Measurements from ENCODE around the gene LRP3. TPM values are rescaled to one million over a fixed set of nuclear protein-coding genes. Genes with fewer than 3 reads are reported as not detected.

The LRP3 gene
- total and polyA plus RNA-seq, 2 of the 13 experiments (the other 11 are each of a cell fraction or from before 2014, with no cell fraction given): 17.6 to 51.6 TPM

GRCh38 chr19:33161201-33161600 is 32.9 kb upstream of the LRP3 start:
- in situ Hi-C loops (cut with HindIII; ENCODE audit: extremely low pct_ligation_motif_present, low pct_unique_long_range_greater_than_20kb): no loop called here

More at GRCh38 chr19:33161201-33161600, 32.9 kb upstream of the LRP3 start:
- CTCF ChIA-PET (ENCODE audit: low intra/inter-chr PET ratio, low total read pairs): no interaction called here
- Histone ChIP-seq H3K4me1 (ENCODE audit: insufficient read depth, low read length) (peaks cover 45% of the 10 kb centered on the region), H3K27ac (ENCODE audit: extremely low read length, insufficient read depth, low read length) (no peak overlapping the region), H3K4me3 (replicated peaks in 1 of 3; ENCODE audit: insufficient read depth in 1 of 3, low read depth in 2 of 3, low read length in 3 of 3) (no peak overlapping the region), H3K79me2 (ENCODE audit: insufficient read depth, low read length) (no peaks in the 10 kb centered on the region), H3K9ac (ENCODE audit: insufficient read depth, low read depth, low read length) (no peak overlapping the region), H3K36me3 (replicated peaks in 1 of 2; ENCODE audit: control insufficient read depth in 1 of 2, insufficient read depth in 2 of 2, low read length in 2 of 2) (no peaks in the 10 kb centered on the region), H3K27me3 (ENCODE audit: control insufficient read depth in 1 of 2, insufficient read depth in 2 of 2, low read length in 2 of 2) (no peaks in the 10 kb centered on the region), H3K4me2 (ENCODE audit: low read depth, low read length) (no peak overlapping the region), H2AFZ (ENCODE audit: low read length) (no peak overlapping the region), H4K20me1 (ENCODE audit: insufficient read depth, low read length) (no peaks in the 10 kb centered on the region), H3K9me3 (ENCODE audit: low read length) (no peaks in the 10 kb centered on the region)
- no TSS peak for BruUV-seq (replicated peaks)
- WGBS (ENCODE audit: low lambda C conversion rate): 81% methylated on average over 3 of the region's 4 CpGs
- ATAC-seq (no peak), DNase-seq (ENCODE audit: low spot score) (no peak), FAIRE-seq (no peak)
- TF ChIP-seq DR1 (CRISPR knock-in tag; IDR thresholded peaks at IDR 0.05): no peak
- TF ChIP-seq ZNF616 (CRISPR knock-in tag; IDR thresholded peaks at IDR 0.05; ENCODE audit: low read depth): no peak
- no peak for TF ChIP-seq GMEB1 (CRISPR knock-in tag; IDR thresholded peaks at IDR 0.05; ENCODE audit: borderline replicate concordance)
- no peak for TF ChIP-seq GABPA (IDR thresholded peaks at IDR 0.05; ENCODE audit: low read depth, low read length)
- no peak for TF ChIP-seq GABPA (CRISPR knock-in tag; IDR thresholded peaks at IDR 0.05; ENCODE audit: low read depth)
- no peak for TF ChIP-seq ZFP36L1 (CRISPR knock-in tag; IDR thresholded peaks at IDR 0.05)
- TF ChIP-seq IRX3 (CRISPR knock-in tag; IDR thresholded peaks at IDR 0.05; ENCODE audit: borderline replicate concordance, low read depth): no peak
- no peak for TF ChIP-seq SMAD9 (CRISPR knock-in tag; IDR thresholded peaks at IDR 0.05)
- no peak for TF ChIP-seq ZNF44 (CRISPR knock-in tag; IDR thresholded peaks at IDR 0.05)
- no peak for TF ChIP-seq SOX6 (IDR thresholded peaks at IDR 0.05)
- no peak for TF ChIP-seq SOX6 (CRISPR knock-in tag; IDR thresholded peaks at IDR 0.05)
- no peak for TF ChIP-seq MEIS1 (CRISPR knock-in tag; IDR thresholded peaks at IDR 0.05; ENCODE audit: borderline replicate concordance)
- TF ChIP-seq SMAD1 (CRISPR knock-in tag; IDR thresholded peaks at IDR 0.05; ENCODE audit: borderline replicate concordance, low read depth): no peak
- no peak for TF ChIP-seq ZHX2 (IDR thresholded peaks at IDR 0.05; ENCODE audit: low read depth)
- no peak for TF ChIP-seq ZHX2 (CRISPR knock-in tag; IDR thresholded peaks at IDR 0.05; ENCODE audit: borderline replicate concordance)
- TF ChIP-seq ZNF75D (CRISPR knock-in tag; IDR thresholded peaks at IDR 0.05; ENCODE audit: borderline replicate concordance): no peak
- TF ChIP-seq POGZ (CRISPR knock-in tag; IDR thresholded peaks at IDR 0.05): no peak
- TF ChIP-seq POLR2AphosphoS5 (IDR thresholded peaks at IDR 0.05; ENCODE audit: low read depth, low read length): no peak
- TF ChIP-seq ZNF232 (CRISPR knock-in tag; IDR thresholded peaks at IDR 0.05; ENCODE audit: borderline replicate concordance): no peak
- no peak for TF ChIP-seq ZKSCAN8 (CRISPR knock-in tag; IDR thresholded peaks at IDR 0.05; ENCODE audit: borderline replicate concordance)
- no peak for TF ChIP-seq ZFYVE20 (CRISPR knock-in tag; IDR thresholded peaks at IDR 0.05; ENCODE audit: borderline replicate concordance, low read depth)
- POLR2A ChIA-PET: interaction anchor here (1.2 to 1.6 kb wide), 2 partner anchors 15 to 141 kb away, joined by 3 to 14 read pairs; partner anchors contain the start of gene CEBPA
- intact Hi-C loops (cut with micrococcal nuclease; ENCODE audit: unreplicated experiment): no loop called here
